A673 (cell line): ENCODE results near the gene LAIR1.

ENCODE experiments used
- EZH2 ChIP-seq: fragments of 200-600 bp; sonication (generic); IDR thresholded peaks from 2 replicates; pipeline ENCODE4 v1.6.1; 2017; ENCODE audit warnings: borderline replicate concordance, low read depth, mild to moderate bottlenecking, mixed read lengths, antibody characterized with exemption, low read length; ENCODE audit not compliant: poor library complexity, severe bottlenecking
- TF ChIP-seq, protein P1 (sequence below): fragments of 300-800, 200-600 bp; sonication (generic); conservative IDR thresholded peaks from 2 replicates; pipeline ENCODE4 v1.5.1; 2017; ENCODE audit warnings: low read depth, mild to moderate bottlenecking, antibody characterized with exemption, low read length, moderate library complexity, mixed read lengths

- TF ChIP-seq, protein P1, sequence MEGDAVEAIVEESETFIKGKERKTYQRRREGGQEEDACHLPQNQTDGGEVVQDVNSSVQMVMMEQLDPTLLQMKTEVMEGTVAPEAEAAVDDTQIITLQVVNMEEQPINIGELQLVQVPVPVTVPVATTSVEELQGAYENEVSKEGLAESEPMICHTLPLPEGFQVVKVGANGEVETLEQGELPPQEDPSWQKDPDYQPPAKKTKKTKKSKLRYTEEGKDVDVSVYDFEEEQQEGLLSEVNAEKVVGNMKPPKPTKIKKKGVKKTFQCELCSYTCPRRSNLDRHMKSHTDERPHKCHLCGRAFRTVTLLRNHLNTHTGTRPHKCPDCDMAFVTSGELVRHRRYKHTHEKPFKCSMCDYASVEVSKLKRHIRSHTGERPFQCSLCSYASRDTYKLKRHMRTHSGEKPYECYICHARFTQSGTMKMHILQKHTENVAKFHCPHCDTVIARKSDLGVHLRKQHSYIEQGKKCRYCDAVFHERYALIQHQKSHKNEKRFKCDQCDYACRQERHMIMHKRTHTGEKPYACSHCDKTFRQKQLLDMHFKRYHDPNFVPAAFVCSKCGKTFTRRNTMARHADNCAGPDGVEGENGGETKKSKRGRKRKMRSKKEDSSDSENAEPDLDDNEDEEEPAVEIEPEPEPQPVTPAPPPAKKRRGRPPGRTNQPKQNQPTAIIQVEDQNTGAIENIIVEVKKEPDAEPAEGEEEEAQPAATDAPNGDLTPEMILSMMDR, result no peak
- no peak for TF ChIP-seq EZH2
Observed at GRCh38 chr19:54305141-54305540, 59.6 kb downstream of the LAIR1 start.
